ENCODE data around the gene RASSF6. TPM values are rescaled to one million over a fixed set of nuclear protein-coding genes. Genes with fewer than 3 reads are reported as not detected.
"Not testable (repeated sequence)": the region's sequence is repeated elsewhere in the genome, so short reads cannot be mapped to it uniquely, and the experiment has no call there.

The RASSF6 gene
- total RNA-seq = 20.1 TPM

GRCh38 chr4:73620115-73620792 lies at the start of gene RASSF6:
Gene RASSF6, minus strand, starts transcription at chr4:73620436. Its CDS starts 8,641 bp downstream, at chr4:73611795.
- peak; percentile 88 for DNase-seq (ENCODE audit: low spot score)

- DNase-seq (ENCODE audit: low spot score) = no peak
These were observed 49.4 kb upstream of the RASSF6 start for GRCh38 chr4:73669410-73670183.

- no peak for DNase-seq (ENCODE audit: low spot score)
These were observed 48.6 kb upstream of the RASSF6 start for GRCh38 chr4:73668782-73669201.

- DNase-seq (ENCODE audit: low spot score) = not testable (repeated sequence)
These were observed 45.7 kb upstream of the RASSF6 start for GRCh38 chr4:73665924-73666323.

DNA sequence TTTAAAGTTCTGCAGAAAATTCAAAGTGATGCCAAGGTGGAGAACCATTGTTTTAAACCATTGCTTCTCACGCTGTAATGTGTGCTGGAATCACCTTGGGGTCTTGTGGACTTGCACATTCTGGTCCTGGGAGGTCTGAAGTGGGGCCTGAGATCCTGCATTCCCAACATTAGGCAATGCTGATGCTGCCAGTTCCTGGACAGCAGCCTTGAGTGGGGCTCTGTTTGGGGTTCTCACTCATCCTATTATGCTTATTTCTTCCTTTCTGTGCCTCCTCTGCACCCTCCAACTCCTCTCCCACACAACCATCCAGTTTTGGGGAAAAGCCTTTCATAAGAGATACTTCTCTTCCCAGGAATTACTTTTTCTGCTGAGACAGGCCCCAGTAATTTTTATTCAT lies 44.2 kb upstream of the RASSF6 start:
- DNase-seq (ENCODE audit: low spot score) = no peak

- no peak for DNase-seq (ENCODE audit: low spot score)
These were observed 43.3 kb upstream of the RASSF6 start for GRCh38 chr4:73663576-73663975.

DNA sequence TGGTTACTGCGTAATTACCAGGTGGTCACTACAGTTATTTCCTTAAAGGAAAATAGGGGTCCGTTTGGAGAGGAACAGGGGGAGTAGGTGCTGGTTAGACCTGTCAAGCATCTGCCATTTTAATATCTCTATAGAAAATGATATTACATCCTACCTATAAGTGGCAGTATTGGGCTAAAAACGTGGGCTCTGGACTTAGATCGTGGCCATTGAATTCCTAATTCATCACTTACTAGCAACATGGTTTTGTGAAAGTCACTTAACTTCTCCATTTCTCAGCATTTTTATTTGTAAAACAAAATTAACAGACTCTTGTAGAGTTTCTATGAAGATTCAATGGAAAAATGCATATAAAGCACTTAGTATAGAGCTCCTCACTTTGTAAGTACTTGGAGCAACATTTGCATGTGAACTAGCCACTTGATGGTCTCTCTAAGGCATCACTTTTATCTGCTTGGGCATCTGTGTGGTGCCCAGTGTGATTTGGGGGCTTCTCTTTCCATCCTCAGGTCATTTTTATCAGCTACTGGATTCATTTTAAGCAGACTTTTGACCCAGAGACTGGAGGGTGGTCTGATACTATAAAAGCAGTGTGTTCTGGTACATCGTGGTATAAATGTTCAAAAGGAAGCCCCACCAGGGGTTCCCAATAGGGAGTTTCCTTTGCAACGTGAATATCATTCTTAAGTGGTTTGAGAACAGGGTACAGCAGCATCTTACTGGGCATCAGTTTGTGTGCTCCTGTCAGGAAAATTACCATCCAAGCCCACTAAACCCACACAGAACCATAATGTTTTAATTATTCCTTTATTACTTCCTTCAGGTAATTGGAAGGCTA lies 42.7 kb upstream of the RASSF6 start:
- DNase-seq (ENCODE audit: low spot score) = no peak

- no peak for DNase-seq (ENCODE audit: low spot score)
These were observed 41.4 kb upstream of the RASSF6 start for GRCh38 chr4:73661646-73662119.

GRCh38 chr4:73660808-73661207 lies 40.6 kb upstream of the RASSF6 start:
- no peak for DNase-seq (ENCODE audit: low spot score)

- DNase-seq (ENCODE audit: low spot score) = no peak
These were observed 33.5 kb upstream of the RASSF6 start for GRCh38 chr4:73653695-73654106.

GRCh38 chr4:73650250-73650649 lies 30.0 kb upstream of the RASSF6 start:
- DNase-seq (ENCODE audit: low spot score) = no peak

DNA sequence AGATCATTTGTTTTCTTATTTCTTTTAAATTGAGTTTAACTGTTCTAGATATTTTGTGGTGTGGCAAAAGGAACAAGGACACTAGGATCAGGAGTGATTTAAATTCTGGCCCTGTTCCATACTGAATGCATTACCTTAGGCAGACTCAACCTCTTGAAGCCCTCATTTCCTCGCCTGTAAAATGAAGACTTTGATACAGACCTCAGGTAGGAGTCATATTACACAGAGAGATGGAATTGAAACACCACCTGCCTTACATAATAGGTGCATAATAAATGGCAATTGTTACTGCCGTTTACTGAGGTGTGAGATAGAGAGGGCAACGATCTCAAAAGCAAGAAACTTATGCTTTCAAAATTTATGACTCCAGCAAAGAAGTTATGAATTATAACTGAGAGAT lies 28.2 kb upstream of the RASSF6 start:
- no peak for DNase-seq (ENCODE audit: low spot score)

DNA sequence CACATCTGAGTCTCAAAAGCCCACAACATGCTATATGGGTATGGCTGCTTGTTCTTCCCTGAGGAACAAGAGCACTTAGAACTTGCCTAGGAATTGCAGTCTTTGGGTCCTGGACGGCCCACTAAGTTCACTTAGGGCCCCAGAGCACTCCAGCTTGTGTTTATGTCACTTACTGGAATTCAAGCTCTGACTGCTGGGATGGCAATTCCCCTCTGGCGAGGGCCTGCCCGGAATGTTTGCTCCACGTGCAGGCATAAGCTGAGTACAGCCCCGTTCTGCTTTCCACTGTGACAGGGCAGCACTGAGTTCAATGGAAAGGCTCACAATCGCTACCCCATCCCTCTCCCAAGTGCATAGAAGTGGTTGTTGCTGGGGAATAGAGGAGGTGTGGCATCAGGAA lies 25.9 kb upstream of the RASSF6 start:
- DNase-seq (ENCODE audit: low spot score) = no peak

DNA sequence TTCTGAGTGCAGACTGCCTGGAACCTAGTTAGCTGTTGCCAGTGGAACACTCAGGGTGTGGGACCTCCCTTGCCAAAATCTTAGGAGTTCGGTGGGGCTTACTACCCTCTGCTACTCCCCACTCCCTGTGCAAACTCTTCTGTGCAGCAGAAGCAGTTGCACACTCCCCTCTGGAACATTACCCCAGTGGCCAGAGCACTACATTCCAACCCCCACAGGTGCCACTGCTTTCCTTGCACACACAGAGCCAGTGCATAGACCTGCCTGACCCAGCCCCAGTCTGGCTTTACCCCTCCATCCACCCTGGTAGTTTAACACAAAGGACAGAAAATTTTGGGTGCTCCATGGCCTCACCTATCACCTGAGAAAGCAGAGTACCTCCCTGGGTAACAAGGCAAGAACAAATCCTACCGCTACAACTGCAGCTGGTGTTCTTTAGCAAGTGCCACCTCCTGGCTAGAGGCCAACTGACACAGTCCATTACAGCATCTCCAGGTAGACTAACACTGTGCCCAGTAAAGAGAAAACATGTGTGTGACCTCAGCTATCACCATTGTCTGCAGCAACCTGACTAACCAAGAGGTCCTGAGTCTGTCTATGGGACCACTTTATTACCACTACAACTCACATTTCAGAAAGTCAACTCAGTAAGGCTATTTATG lies 11.5 kb upstream of the RASSF6 start:
- DNase-seq (ENCODE audit: low spot score) = no peak

- not testable (repeated sequence) for DNase-seq (ENCODE audit: low spot score)
These were observed 8.6 kb upstream of the RASSF6 start for GRCh38 chr4:73628834-73629233.

GRCh38 chr4:73621357-73621756 lies 1.1 kb upstream of the RASSF6 start:
- no peak for DNase-seq (ENCODE audit: low spot score)

GRCh38 chr4:73619346-73619745 lies 890 bp downstream of the RASSF6 start:
- no peak for DNase-seq (ENCODE audit: low spot score)

- DNase-seq (ENCODE audit: low spot score) = no peak
These were observed 3.0 kb downstream of the RASSF6 start for GRCh38 chr4:73617256-73617655.

DNA sequence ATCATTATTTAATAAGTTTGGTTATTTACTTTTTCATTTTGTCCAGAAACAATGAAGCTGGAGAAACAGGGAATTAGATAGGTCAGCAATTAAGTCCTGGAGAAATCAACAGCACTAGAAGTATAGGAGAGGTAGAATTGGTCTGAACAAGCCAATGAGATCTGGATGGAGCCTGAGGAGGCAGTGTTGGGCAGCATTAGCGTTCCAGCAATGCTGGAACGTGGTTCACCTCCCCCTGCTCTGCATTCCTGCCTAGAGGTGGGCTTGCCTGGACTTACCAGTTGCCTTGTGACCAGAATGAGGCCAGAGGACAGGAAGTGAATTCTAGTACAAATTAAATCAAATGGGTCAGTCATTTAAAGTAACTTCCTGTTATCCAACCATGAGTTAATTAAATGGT lies 4.6 kb downstream of the RASSF6 start:
- DNase-seq (ENCODE audit: low spot score) = no peak

- no peak for DNase-seq (ENCODE audit: low spot score)
These were observed 5.8 kb downstream of the RASSF6 start for GRCh38 chr4:73614311-73614867.

GRCh38 chr4:73613130-73613529 lies 7.1 kb downstream of the RASSF6 start:
- peak; percentile 38 for DNase-seq (ENCODE audit: low spot score)

Measured in mucosa of gallbladder (tissue), 1 donor.